Kidney (tissue), 14 donors: ENCODE results near the gene HLA-DMB. TPM values are rescaled to one million over a fixed set of nuclear protein-coding genes. Genes with fewer than 3 reads are reported as not detected.

ENCODE experiments used
- DNase-seq, 5 donors: peaks; one replicate each; pipeline ENCODE4 v3.0.0-alpha.2; 2013 to 2020
- FAIRE-seq: peaks from 2 replicates; lab custom pipeline; 2012; peaks lifted over from hg19 to GRCh38; lab: Jason Lieb, UNC
- H3K27ac ChIP-seq, 2 donors: one replicate each; pipeline ENCODE4 v1.7.0; 2013; ENCODE audit warnings: low read depth in 2 of 2, low read length in 2 of 2, inconsistent platforms in 1 of 2
- H3K27me3 ChIP-seq: one replicate; pipeline ENCODE4 v1.7.1; 2013; ENCODE audit warnings: low read length, inconsistent platforms; ENCODE audit not compliant: control insufficient read depth, insufficient read depth
- H3K36me3 ChIP-seq, 3 donors: one replicate each; pipeline versions ENCODE4 v1.7.0 to v1.7.1; 2013; ENCODE audit warnings: low read length in 3 of 3, control low read depth in 1 of 3, inconsistent platforms in 1 of 3; ENCODE audit not compliant: insufficient read depth in 3 of 3, control insufficient read depth in 2 of 3
- H3K4me1 ChIP-seq, 3 donors: one replicate each; pipeline versions ENCODE4 v1.7.0 to v1.7.1; 2013; ENCODE audit warnings: low read length in 3 of 3, inconsistent platforms in 1 of 3, low read depth in 1 of 3; ENCODE audit not compliant: control insufficient read depth in 2 of 3, insufficient read depth in 2 of 3
- H3K4me3 ChIP-seq, 3 donors: one replicate each; pipeline versions ENCODE4 v1.7.0 to v1.8.1; 2013; ENCODE audit warnings: low read length in 3 of 3, control low read depth in 1 of 3, inconsistent platforms in 1 of 3
- H3K9ac ChIP-seq, 3 donors: one replicate each; pipeline versions ENCODE4 v1.7.0 to v1.7.1; 2013; ENCODE audit warnings: low read length in 3 of 3, control low read depth in 1 of 3, inconsistent platforms in 1 of 3
- H3K9me3 ChIP-seq, 3 donors: one replicate each; pipeline versions ENCODE4 v1.7.0 to v1.7.1; 2013; ENCODE audit warnings: low read length in 3 of 3, control low read depth in 1 of 3, inconsistent platforms in 1 of 3; ENCODE audit not compliant: control insufficient read depth in 2 of 3, insufficient read depth in 1 of 3
- CTCF ChIP-seq: IDR thresholded peaks from 3 replicates; pipeline ENCODE4 v1.5.1; 2012; ENCODE audit warnings: mild to moderate bottlenecking, moderate library complexity, borderline replicate concordance; ENCODE audit not compliant: insufficient read depth; ENCODE audit errors: extremely low read depth
- intact Hi-C: fragments of 100-400 bp; cut with DNase I; formaldehyde crosslinking; loops from one replicate; pipeline ENCODE4 v1.11.1; 2022
- polyA plus RNA-seq: library from polyadenylated mRNA; stranded (reverse); fragments of 350-450 nt; fragmentation: Illumina TruSeq; extraction: RNeasy Lipid Tissue Mini Kit (QIAGEN cat#74804); gene quantifications from one replicate; pipeline ENCODE4 v1.2.3, GENCODE V29; 2014; ENCODE audit warnings: low read depth, low replicate concordance; ENCODE audit not compliant: insufficient read depth
- total RNA-seq: library from RNA; stranded (reverse); fragmentation: NEBNext Ultra II Directional; extraction: Animal tissue kit (Norgen Biotek cat#: 25700); gene quantifications from one replicate; pipeline ENCODE4 v1.2.1, GENCODE V29; 2021
- donor health status: control.
- donor health status: control.
- donor health status: control.
- donor health status: control.
- donor health status: control.
- donor health status: DM: yes; HTN: yes; CAD: no.
- donor health status: Normal renal cell carcinoma (clear cell type).

The HLA-DMB gene
- total and polyA plus RNA-seq, 2 donors from 2014 or later = 45.5 to 78.0 TPM

- Histone ChIP-seq H3K9me3 (no peaks in the 10 kb centered on the region), H3K4me1 (peaks cover 3 to 7% (median 4%) of the 10 kb centered on the region in 3 donors), H3K9ac (no peak overlapping the region), H3K27me3 (no peaks in the 10 kb centered on the region), H3K4me3 (no peak overlapping the region), H3K36me3 (no peaks in the 10 kb centered on the region), H3K27ac (no peak overlapping the region)
- DNase-seq = no peak
- FAIRE-seq = no peak
- TF ChIP-seq CTCF = no peak
- intact Hi-C loops = loop anchor here (5.0 kb wide), 1 partner anchor 45 kb away; no protein-coding TSS in a partner anchor
Observed at GRCh38 chr6:32937230-32937633, 3.6 kb downstream of the HLA-DMB start.

GRCh38 chr6:32936239-32937152 lies 4.3 kb downstream of the HLA-DMB start:
- FAIRE-seq = no peak
- H3K4me3 ChIP-seq = no peak overlapping the region
- H3K9ac ChIP-seq = no peak overlapping the region
- H3K4me1 ChIP-seq = peaks cover 3 to 7% (median 4%) of the 10 kb centered on the region in 3 donors
- H3K9me3 ChIP-seq = no peaks in the 10 kb centered on the region
- H3K27me3 ChIP-seq = no peaks in the 10 kb centered on the region
- intact Hi-C loops = loop anchor here (5.0 kb wide), 1 partner anchor 46 kb away; no protein-coding TSS in a partner anchor
- DNase-seq = peak in 3 of 5 donors; percentile 64 to 81 (median 81)
- no peak for TF ChIP-seq CTCF
- H3K27ac ChIP-seq = no peak overlapping the region
- no peaks in the 10 kb centered on the region for H3K36me3 ChIP-seq

GRCh38 chr6:32935551-32936238 lies 5.1 kb downstream of the HLA-DMB start:
- Histone ChIP-seq H3K4me1 (peaks cover 0 to 7% (median 0%) of the 10 kb centered on the region in 3 donors), H3K4me3 (no peak overlapping the region), H3K27me3 (no peaks in the 10 kb centered on the region), H3K27ac (no peak overlapping the region), H3K9me3 (no peaks in the 10 kb centered on the region), H3K36me3 (no peaks in the 10 kb centered on the region), H3K9ac (no peak overlapping the region)
- DNase-seq (no peak), FAIRE-seq (no peak)
- TF ChIP-seq CTCF = no peak
- intact Hi-C loops = loop anchor here (5.0 kb wide), 1 partner anchor 47 kb away; no protein-coding TSS in a partner anchor
